Measurements from ENCODE around the gene LPP.

Gene LPP

GRCh38 chr3:188841906-188842305, 687.9 kb downstream of the LPP start:
- no peak overlapping the region for H3K4me3 ChIP-seq (ENCODE audit: low read length)
- H3K36me3 ChIP-seq (ENCODE audit: control insufficient read depth, low read length), result no peaks in the 10 kb centered on the region
- H3K27ac ChIP-seq (ENCODE audit: low read depth, low read length), result no peak overlapping the region
- H3K9me2 ChIP-seq (replicated peaks; ENCODE audit: control insufficient read depth, low read length), result no peaks in the 10 kb centered on the region
- H3K4me2 ChIP-seq (ENCODE audit: low read length), result no peak overlapping the region
- H4K20me1 ChIP-seq (ENCODE audit: control insufficient read depth, insufficient read depth, low read depth, low read length), result no peaks in the 10 kb centered on the region
- H3K27me3 ChIP-seq (ENCODE audit: control insufficient read depth, low read length), result no peaks in the 10 kb centered on the region
- H3K79me2 ChIP-seq (ENCODE audit: control insufficient read depth, low read length), result no peaks in the 10 kb centered on the region
- H3K9me3 ChIP-seq (ENCODE audit: control insufficient read depth, insufficient read depth, low read length), result no peaks in the 10 kb centered on the region
- no peaks in the 10 kb centered on the region for H3F3A ChIP-seq (ENCODE audit: control insufficient read depth, insufficient read depth)
- TF ChIP-seq EZH2phosphoT487 (IDR thresholded peaks at IDR 0.05; ENCODE audit: borderline replicate concordance, low read length) (no peak), CTCF (IDR thresholded peaks at IDR 0.05; ENCODE audit: low read depth, low read length, poor library complexity, severe bottlenecking) (no peak)
- H3K4me1 ChIP-seq (ENCODE audit: control insufficient read depth, low read length), result peaks cover 8% of the 10 kb centered on the region

- H3F3A ChIP-seq (ENCODE audit: control insufficient read depth, insufficient read depth), result no peaks in the 10 kb centered on the region
- no peak overlapping the region for H3K4me3 ChIP-seq (ENCODE audit: low read length)
- no peaks in the 10 kb centered on the region for H3K36me3 ChIP-seq (ENCODE audit: control insufficient read depth, low read length)
- H3K9me3 ChIP-seq (ENCODE audit: control insufficient read depth, insufficient read depth, low read length), result no peaks in the 10 kb centered on the region
- H3K4me2 ChIP-seq (ENCODE audit: low read length), result no peak overlapping the region
- no peaks in the 10 kb centered on the region for H3K27me3 ChIP-seq (ENCODE audit: control insufficient read depth, low read length)
- peaks cover 8% of the 10 kb centered on the region for H3K4me1 ChIP-seq (ENCODE audit: control insufficient read depth, low read length)
- H3K9me2 ChIP-seq (replicated peaks; ENCODE audit: control insufficient read depth, low read length), result no peaks in the 10 kb centered on the region
- H3K79me2 ChIP-seq (ENCODE audit: control insufficient read depth, low read length), result no peaks in the 10 kb centered on the region
- no peaks in the 10 kb centered on the region for H4K20me1 ChIP-seq (ENCODE audit: control insufficient read depth, insufficient read depth, low read depth, low read length)
- TF ChIP-seq EZH2phosphoT487 (IDR thresholded peaks at IDR 0.05; ENCODE audit: borderline replicate concordance, low read length) (no peak), CTCF (IDR thresholded peaks at IDR 0.05; ENCODE audit: low read depth, low read length, poor library complexity, severe bottlenecking) (no peak)
- no peak overlapping the region for H3K27ac ChIP-seq (ENCODE audit: low read depth, low read length)
Measured at GRCh38 chr3:188842639-188843038, 688.7 kb downstream of the LPP start.

- H3K36me3 ChIP-seq (ENCODE audit: control insufficient read depth, low read length), result no peaks in the 10 kb centered on the region
- H4K20me1 ChIP-seq (ENCODE audit: control insufficient read depth, insufficient read depth, low read depth, low read length), result no peaks in the 10 kb centered on the region
- H3K9me3 ChIP-seq (ENCODE audit: control insufficient read depth, insufficient read depth, low read length), result no peaks in the 10 kb centered on the region
- no peak overlapping the region for H3K4me2 ChIP-seq (ENCODE audit: low read length)
- H3K27ac ChIP-seq (ENCODE audit: low read depth, low read length), result no peak overlapping the region
- no peaks in the 10 kb centered on the region for H3F3A ChIP-seq (ENCODE audit: control insufficient read depth, insufficient read depth)
- no peaks in the 10 kb centered on the region for H3K9me2 ChIP-seq (replicated peaks; ENCODE audit: control insufficient read depth, low read length)
- H3K4me1 ChIP-seq (ENCODE audit: control insufficient read depth, low read length), result peaks cover 8% of the 10 kb centered on the region
- TF ChIP-seq EZH2phosphoT487 (IDR thresholded peaks at IDR 0.05; ENCODE audit: borderline replicate concordance, low read length), result no peak
- no peaks in the 10 kb centered on the region for H3K79me2 ChIP-seq (ENCODE audit: control insufficient read depth, low read length)
- no peak overlapping the region for H3K4me3 ChIP-seq (ENCODE audit: low read length)
- no peaks in the 10 kb centered on the region for H3K27me3 ChIP-seq (ENCODE audit: control insufficient read depth, low read length)
Measured at GRCh38 chr3:188844096-188844495, 690.1 kb downstream of the LPP start.

GRCh38 chr3:188845514-188845913, 691.6 kb downstream of the LPP start:
- Histone ChIP-seq H3K9me2 (replicated peaks; ENCODE audit: control insufficient read depth, low read length) (no peaks in the 10 kb centered on the region), H3K27me3 (ENCODE audit: control insufficient read depth, low read length) (no peaks in the 10 kb centered on the region), H4K20me1 (ENCODE audit: control insufficient read depth, insufficient read depth, low read depth, low read length) (no peaks in the 10 kb centered on the region), H3K27ac (ENCODE audit: low read depth, low read length) (no peak overlapping the region), H3K9me3 (ENCODE audit: control insufficient read depth, insufficient read depth, low read length) (no peaks in the 10 kb centered on the region), H3K4me2 (ENCODE audit: low read length) (no peak overlapping the region), H3K4me1 (ENCODE audit: control insufficient read depth, low read length) (peaks cover 8% of the 10 kb centered on the region), H3K36me3 (ENCODE audit: control insufficient read depth, low read length) (no peaks in the 10 kb centered on the region), H3K4me3 (ENCODE audit: low read length) (no peak overlapping the region), H3F3A (ENCODE audit: control insufficient read depth, insufficient read depth) (no peaks in the 10 kb centered on the region), H3K79me2 (ENCODE audit: control insufficient read depth, low read length) (no peaks in the 10 kb centered on the region)
- no peak for TF ChIP-seq EZH2phosphoT487 (IDR thresholded peaks at IDR 0.05; ENCODE audit: borderline replicate concordance, low read length)
- no peak for TF ChIP-seq CTCF (IDR thresholded peaks at IDR 0.05; ENCODE audit: low read depth, low read length, poor library complexity, severe bottlenecking)
